ENCODE measurements around the gene FSTL4.

GRCh38 chr5:133618141-133618540 lies 5.8 kb upstream of the FSTL4 start:
- no peak for TF ChIP-seq POLR2A (IDR thresholded peaks at IDR 0.05)
- TF ChIP-seq, protein P1, sequence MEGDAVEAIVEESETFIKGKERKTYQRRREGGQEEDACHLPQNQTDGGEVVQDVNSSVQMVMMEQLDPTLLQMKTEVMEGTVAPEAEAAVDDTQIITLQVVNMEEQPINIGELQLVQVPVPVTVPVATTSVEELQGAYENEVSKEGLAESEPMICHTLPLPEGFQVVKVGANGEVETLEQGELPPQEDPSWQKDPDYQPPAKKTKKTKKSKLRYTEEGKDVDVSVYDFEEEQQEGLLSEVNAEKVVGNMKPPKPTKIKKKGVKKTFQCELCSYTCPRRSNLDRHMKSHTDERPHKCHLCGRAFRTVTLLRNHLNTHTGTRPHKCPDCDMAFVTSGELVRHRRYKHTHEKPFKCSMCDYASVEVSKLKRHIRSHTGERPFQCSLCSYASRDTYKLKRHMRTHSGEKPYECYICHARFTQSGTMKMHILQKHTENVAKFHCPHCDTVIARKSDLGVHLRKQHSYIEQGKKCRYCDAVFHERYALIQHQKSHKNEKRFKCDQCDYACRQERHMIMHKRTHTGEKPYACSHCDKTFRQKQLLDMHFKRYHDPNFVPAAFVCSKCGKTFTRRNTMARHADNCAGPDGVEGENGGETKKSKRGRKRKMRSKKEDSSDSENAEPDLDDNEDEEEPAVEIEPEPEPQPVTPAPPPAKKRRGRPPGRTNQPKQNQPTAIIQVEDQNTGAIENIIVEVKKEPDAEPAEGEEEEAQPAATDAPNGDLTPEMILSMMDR (IDR thresholded peaks at IDR 0.05) = no peak
